Activated CD4-positive, alpha-beta T cell treated with anti-CD3 and anti-CD28 coated beads, Interleukin-2, amount 10 ng/mL, durations not matched to agents 7 days and 5 days (primary cell): Measurements from ENCODE around the gene CD180. TPM values are rescaled to one million over a fixed set of nuclear protein-coding genes. Genes with fewer than 3 reads are reported as not detected.
"Not testable (repeated sequence)": the region's sequence is repeated elsewhere in the genome, so short reads cannot be mapped to it uniquely, and the experiment has no call there.

ENCODE experiments used
- CTCF ChIA-PET: fragments of 350-600 bp; sonication (Branson Sonifier 250); formaldehyde crosslinking; loops from one replicate; lab custom pipeline; 2021; ENCODE audit warnings: antibody characterized with exemption; lab: Charles Lee
- POLR2A ChIA-PET: fragments of 350-600 bp; sonication (Branson Sonifier 250); formaldehyde crosslinking; loops from one replicate; lab custom pipeline; 2021; ENCODE audit warnings: antibody characterized with exemption; lab: Charles Lee
- DNase-seq: peaks from one replicate; pipeline ENCODE4 v3.0.0-alpha.2; 2020
- H3K27ac Mint-ChIP-seq: one replicate; pipeline ENCODE4 v1.8.0; 2021; ENCODE audit warnings: mild to moderate bottlenecking, moderate library complexity, mixed read lengths
- H3K27me3 Mint-ChIP-seq: one replicate; pipeline ENCODE4 v1.8.0; 2021; ENCODE audit warnings: mixed read lengths
- H3K36me3 Mint-ChIP-seq: one replicate; pipeline ENCODE4 v1.8.0; 2021; ENCODE audit warnings: low read depth, mixed read lengths
- H3K4me1 Mint-ChIP-seq: one replicate; pipeline ENCODE4 v1.8.0; 2021; ENCODE audit warnings: mixed read lengths
- H3K4me3 Mint-ChIP-seq: one replicate; pipeline ENCODE4 v1.8.0; 2021; ENCODE audit warnings: mild to moderate bottlenecking, moderate library complexity, mixed read lengths
- H3K9me3 Mint-ChIP-seq: one replicate; pipeline ENCODE4 v1.8.0; 2021; ENCODE audit warnings: mixed read lengths
- total RNA-seq, 2 experiments: library from RNA; stranded (reverse); gene quantifications; one replicate each; pipeline ENCODE4 v1.2.3, GENCODE V29; 2021

Gene CD180
- total RNA-seq, 2 experiments from 2014 or later = 0.17 TPM

DNA sequence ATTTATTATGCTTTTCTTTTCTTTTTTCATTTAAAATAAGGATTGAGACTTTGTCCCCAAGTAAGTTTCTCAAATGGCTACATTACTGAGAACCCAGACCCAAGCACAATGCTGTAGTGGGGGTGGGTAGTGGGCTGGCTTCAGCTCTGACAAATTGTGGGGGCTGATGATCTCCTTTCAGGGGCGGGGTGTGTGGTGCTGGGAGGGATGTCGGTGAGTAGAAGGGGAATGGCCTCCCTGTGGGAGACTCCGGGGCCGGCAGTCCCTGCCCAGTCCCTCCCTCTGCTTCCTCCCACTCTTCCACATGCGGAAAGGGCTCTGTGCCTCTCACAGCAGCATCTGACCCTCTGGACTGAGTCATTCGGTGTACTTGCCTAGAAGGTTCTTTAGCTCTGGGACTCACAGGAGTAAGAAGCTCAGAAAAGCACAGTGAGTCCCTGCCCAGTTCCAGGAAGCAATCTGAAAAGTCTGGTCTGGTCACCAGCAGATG lies 14.3 kb downstream of the CD180 start:
- CTCF ChIA-PET = interaction anchor here (0.6 to 1.5 kb wide), 5 partner anchors 9 to 1064 kb away, joined by 3 read pairs; no protein-coding TSS in a partner anchor
- H3K27ac Mint-ChIP-seq = peak overlapping the region; percentile 85
- peaks cover 53% of the 10 kb centered on the region for H3K36me3 Mint-ChIP-seq
- no peak overlapping the region for H3K4me3 Mint-ChIP-seq
- no peak for DNase-seq
- peaks cover 60% of the 10 kb centered on the region for H3K4me1 Mint-ChIP-seq
- no peaks in the 10 kb centered on the region for H3K27me3 Mint-ChIP-seq
- POLR2A ChIA-PET = no interaction called here
- peaks cover 38% of the 10 kb centered on the region for H3K9me3 Mint-ChIP-seq

- Mint-ChIP-seq H3K4me3 (peak overlapping the region; percentile 5), H3K36me3 (peaks cover 57% of the 10 kb centered on the region), H3K4me1 (peaks cover 60% of the 10 kb centered on the region), H3K27me3 (no peaks in the 10 kb centered on the region), H3K9me3 (peaks cover 43% of the 10 kb centered on the region), H3K27ac (peak overlapping the region; percentile 85)
- CTCF ChIA-PET = interaction anchor here (0.6 to 3.5 kb wide), 7 partner anchors 9 to 1065 kb away, joined by 3 to 13 read pairs (median 3); no protein-coding TSS in a partner anchor
- peak; percentile 37 for DNase-seq
- POLR2A ChIA-PET = no interaction called here
Observed at GRCh38 chr5:67181648-67182221, 14.9 kb downstream of the CD180 start.

DNA sequence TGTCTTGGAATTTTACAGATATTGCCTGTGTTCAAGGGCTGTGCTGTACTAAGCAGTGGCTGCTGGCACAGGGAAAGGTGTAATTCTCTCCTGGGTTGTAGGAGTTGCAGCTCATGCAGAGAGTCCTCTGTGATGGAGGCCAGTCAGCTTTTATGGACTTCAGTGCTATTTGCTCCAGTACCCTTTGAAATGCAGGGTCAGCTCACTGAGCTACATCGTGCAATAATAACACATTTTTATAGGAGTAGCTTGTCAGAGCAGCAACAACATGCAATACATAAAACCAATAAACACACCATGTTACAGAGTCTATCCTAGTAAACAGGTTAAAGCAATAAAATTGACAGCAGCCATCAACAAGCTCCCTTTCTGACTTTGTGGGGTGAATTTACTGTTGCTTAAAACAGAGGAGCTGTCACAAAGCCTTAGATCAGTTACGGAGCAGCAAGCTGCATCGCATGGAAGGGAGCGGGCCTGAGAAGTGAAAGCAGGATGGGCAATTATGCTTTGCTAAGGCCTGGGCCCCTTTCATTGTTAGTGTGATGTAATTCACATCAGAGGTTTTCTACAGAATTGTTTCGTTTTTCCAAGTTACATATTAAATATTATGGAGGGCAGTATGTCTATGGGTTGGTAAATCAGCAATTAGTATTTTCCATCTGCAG lies 16.8 kb downstream of the CD180 start:
- POLR2A ChIA-PET = interaction anchor here (0.6 kb wide), 1 partner anchor 257 kb away, joined by 3 read pairs; no protein-coding TSS in a partner anchor
- CTCF ChIA-PET = interaction anchor here (0.6 to 3.5 kb wide), 7 partner anchors 10 to 50 kb away, joined by 3 to 13 read pairs (median 3); no protein-coding TSS in a partner anchor
- H3K9me3 Mint-ChIP-seq = peaks cover 62% of the 10 kb centered on the region
- H3K36me3 Mint-ChIP-seq = peaks cover 66% of the 10 kb centered on the region
- no peaks in the 10 kb centered on the region for H3K27me3 Mint-ChIP-seq
- H3K4me3 Mint-ChIP-seq = no peak overlapping the region
- H3K27ac Mint-ChIP-seq = no peak overlapping the region
- DNase-seq = no peak
- peaks cover 52% of the 10 kb centered on the region for H3K4me1 Mint-ChIP-seq

DNA sequence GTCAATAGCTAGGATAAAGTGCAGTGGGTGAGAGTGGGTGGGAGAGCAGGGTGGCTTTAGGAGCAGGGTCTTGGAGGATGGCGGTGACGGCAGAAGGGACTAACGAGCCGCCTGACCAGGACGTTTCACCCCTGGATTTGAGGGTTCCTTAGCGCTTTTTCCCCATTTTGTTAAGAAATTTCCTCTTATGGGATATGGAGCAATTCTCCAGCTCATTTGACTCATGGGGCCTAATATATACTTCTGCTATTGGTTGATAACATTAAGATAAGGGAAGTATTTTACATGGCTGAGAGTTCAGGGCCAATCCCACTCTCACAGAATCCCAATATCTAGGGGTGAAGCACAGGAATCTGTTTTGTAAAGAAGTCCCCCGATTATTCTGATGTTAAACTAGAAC lies 17.6 kb downstream of the CD180 start:
- CTCF ChIA-PET = interaction anchor here (0.7 to 3.5 kb wide), 4 partner anchors 11 to 32 kb away, joined by 3 to 13 read pairs (median 3); no protein-coding TSS in a partner anchor
- Mint-ChIP-seq H3K27ac (no peak overlapping the region), H3K27me3 (no peaks in the 10 kb centered on the region), H3K4me1 (peaks cover 54% of the 10 kb centered on the region), H3K4me3 (no peak overlapping the region), H3K36me3 (peaks cover 66% of the 10 kb centered on the region), H3K9me3 (peaks cover 65% of the 10 kb centered on the region)
- DNase-seq = no peak
- POLR2A ChIA-PET = no interaction called here

GRCh38 chr5:67178085-67178484 lies 18.5 kb downstream of the CD180 start:
- ChIA-PET POLR2A (no interaction called here), CTCF (interaction anchor here (0.6 to 1.0 kb wide), 2 partner anchors 33 to 177 kb away, joined by 3 read pairs; no protein-coding TSS in a partner anchor)

GRCh38 chr5:67176936-67177335 lies 19.7 kb downstream of the CD180 start:
- peaks cover 61% of the 10 kb centered on the region for H3K9me3 Mint-ChIP-seq
- no peak for DNase-seq
- H3K36me3 Mint-ChIP-seq = peaks cover 64% of the 10 kb centered on the region
- H3K4me3 Mint-ChIP-seq = no peak overlapping the region
- H3K4me1 Mint-ChIP-seq = peaks cover 43% of the 10 kb centered on the region
- H3K27ac Mint-ChIP-seq = no peak overlapping the region
- ChIA-PET CTCF (interaction anchor here (0.9 to 1.3 kb wide), 2 partner anchors 10 to 27 kb away, joined by 3 read pairs; no protein-coding TSS in a partner anchor), POLR2A (no interaction called here)
- H3K27me3 Mint-ChIP-seq = no peaks in the 10 kb centered on the region

More at GRCh38 chr5:67178085-67178484, 18.5 kb downstream of the CD180 start:
- Mint-ChIP-seq H3K4me3 (no peak overlapping the region), H3K9me3 (peaks cover 61% of the 10 kb centered on the region), H3K4me1 (peaks cover 53% of the 10 kb centered on the region), H3K27me3 (no peaks in the 10 kb centered on the region), H3K36me3 (peaks cover 59% of the 10 kb centered on the region), H3K27ac (no peak overlapping the region)
- DNase-seq = no peak

GRCh38 chr5:67173959-67174358 lies 22.6 kb downstream of the CD180 start:
- ChIA-PET CTCF (interaction anchor here (1.2 to 2.1 kb wide), 3 partner anchors 11 to 25 kb away, joined by 3 to 6 read pairs (median 4); no protein-coding TSS in a partner anchor), POLR2A (no interaction called here)
- peaks cover 45% of the 10 kb centered on the region for H3K9me3 Mint-ChIP-seq
- no peak overlapping the region for H3K4me3 Mint-ChIP-seq
- no peak overlapping the region for H3K27ac Mint-ChIP-seq
- peaks cover 48% of the 10 kb centered on the region for H3K36me3 Mint-ChIP-seq
- no peak for DNase-seq
- peaks cover 25% of the 10 kb centered on the region for H3K4me1 Mint-ChIP-seq
- no peaks in the 10 kb centered on the region for H3K27me3 Mint-ChIP-seq

- H3K27ac Mint-ChIP-seq, H3K27me3 Mint-ChIP-seq, H3K4me3 Mint-ChIP-seq, POLR2A ChIA-PET, DNase-seq: not testable (repeated sequence)
- Mint-ChIP-seq H3K9me3 (peaks cover 42% of the 10 kb centered on the region), H3K36me3 (peaks cover 45% of the 10 kb centered on the region), H3K4me1 (peaks cover 28% of the 10 kb centered on the region)
- CTCF ChIA-PET = interaction anchor here (1.3 to 2.1 kb wide), 2 partner anchors 11 to 19 kb away, joined by 4 to 6 read pairs; no protein-coding TSS in a partner anchor
Observed at GRCh38 chr5:67173351-67173750, 23.2 kb downstream of the CD180 start.

GRCh38 chr5:67170767-67171166 lies 25.8 kb downstream of the CD180 start:
- no peak overlapping the region for H3K4me3 Mint-ChIP-seq
- H3K9me3 Mint-ChIP-seq = peaks cover 27% of the 10 kb centered on the region
- H3K27ac Mint-ChIP-seq = no peak overlapping the region
- peaks cover 45% of the 10 kb centered on the region for H3K36me3 Mint-ChIP-seq
- DNase-seq = no peak
- CTCF ChIA-PET = interaction anchor here (1.0 to 19.3 kb wide), 3 partner anchors 12 to 36 kb away, joined by 4 to 350 read pairs (median 6); partner anchors contain the start of gene CD180
- H3K27me3 Mint-ChIP-seq = no peaks in the 10 kb centered on the region
- peaks cover 36% of the 10 kb centered on the region for H3K4me1 Mint-ChIP-seq
- POLR2A ChIA-PET = no interaction called here

DNA sequence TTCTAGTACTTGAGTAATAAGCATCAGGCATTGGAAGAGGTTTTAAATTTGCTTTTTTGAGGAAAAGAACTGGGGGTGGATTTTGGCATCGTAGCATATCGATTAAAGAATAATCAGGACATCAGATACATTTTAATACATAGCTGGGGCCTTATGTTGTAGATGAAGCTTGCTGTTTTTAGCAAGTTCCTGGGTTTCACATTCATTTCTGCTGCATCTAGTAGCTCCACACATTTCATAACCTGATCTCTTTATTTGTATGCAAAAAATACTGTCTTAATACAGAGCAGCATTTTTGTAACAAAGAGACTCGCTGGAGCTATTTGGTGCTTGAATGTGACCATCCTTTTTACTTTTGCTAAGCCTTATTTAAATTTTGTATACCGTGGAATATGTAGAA lies 28.5 kb downstream of the CD180 start:
- Mint-ChIP-seq H3K4me1 (peaks cover 54% of the 10 kb centered on the region), H3K27ac (peak overlapping the region; percentile 99), H3K36me3 (peaks cover 62% of the 10 kb centered on the region), H3K27me3 (no peaks in the 10 kb centered on the region), H3K9me3 (peaks cover 11% of the 10 kb centered on the region), H3K4me3 (peak overlapping the region; percentile 8)
- ChIA-PET CTCF (interaction anchor here (0.5 to 19.3 kb wide), 4 partner anchors 12 to 1926 kb away, joined by 3 to 350 read pairs (median 8); partner anchors contain the start of genes CD180 and SLC30A5), POLR2A (interaction anchor here (0.6 to 2.8 kb wide), 2 partner anchors 36 to 39 kb away, joined by 5 to 18 read pairs; no protein-coding TSS in a partner anchor)
- DNase-seq = no peak

DNA sequence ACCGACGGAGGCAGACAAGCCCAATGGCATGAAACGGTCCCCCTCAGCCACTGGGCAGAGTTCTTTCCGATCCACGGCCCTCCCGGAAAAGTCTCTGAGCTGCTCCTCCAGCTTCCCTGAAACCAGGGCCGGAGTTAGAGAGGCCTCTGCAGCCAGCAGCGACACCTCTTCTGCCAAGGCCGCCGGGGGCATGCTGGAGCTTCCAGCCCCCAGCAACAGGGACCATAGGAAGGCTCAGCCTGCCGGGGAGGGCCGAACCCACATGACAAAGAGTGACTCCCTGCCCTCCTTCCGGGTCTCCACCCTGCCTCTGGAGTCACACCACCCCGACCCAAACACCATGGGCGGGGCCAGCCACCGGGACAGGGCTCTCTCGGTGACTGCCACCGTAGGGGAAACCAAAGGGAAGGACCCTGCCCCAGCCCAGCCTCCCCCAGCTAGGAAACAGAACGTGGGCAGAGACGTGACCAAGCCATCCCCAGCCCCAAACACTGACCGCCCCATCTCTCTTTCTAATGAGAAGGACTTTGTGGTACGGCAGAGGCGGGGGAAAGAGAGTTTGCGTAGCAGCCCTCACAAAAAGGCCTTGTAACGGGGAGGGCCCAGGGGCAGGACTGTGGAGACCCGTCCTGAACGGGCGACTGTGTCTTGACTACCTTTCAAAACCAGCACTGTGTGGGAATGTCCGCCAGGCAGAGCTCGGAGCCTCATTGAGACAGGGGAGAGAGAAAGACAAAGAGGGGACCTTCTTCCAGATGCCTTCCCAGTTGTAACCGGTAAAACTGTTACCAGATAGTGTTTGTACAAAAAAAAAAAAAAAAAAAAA lies 29.9 kb downstream of the CD180 start:
- POLR2A ChIA-PET = interaction anchor here (0.6 to 2.8 kb wide), 3 partner anchors 37 to 55 kb away, joined by 3 to 18 read pairs (median 3); no protein-coding TSS in a partner anchor
- peak; percentile 82 for DNase-seq
- Mint-ChIP-seq H3K4me3 (peak overlapping the region; percentile 90), H3K27ac (peak overlapping the region; percentile 99), H3K36me3 (peaks cover 72% of the 10 kb centered on the region), H3K9me3 (peaks cover 8% of the 10 kb centered on the region), H3K27me3 (no peaks in the 10 kb centered on the region), H3K4me1 (peaks cover 68% of the 10 kb centered on the region)
- CTCF ChIA-PET = interaction anchor here (0.5 to 19.3 kb wide), 13 partner anchors 10 to 1245 kb away, joined by 3 to 350 read pairs (median 3); partner anchors contain the start of gene CD180
